Stimulated activated CD4-positive, alpha-beta T cell treated with anti-CD3 and anti-CD28 coated beads, Interleukin-4, amount 100 ng/mL, for 24 hours (primary cell): ENCODE data around the gene PDE4D.

Experiments
- DNase-seq: peaks from one replicate; pipeline ENCODE4 v3.0.0-alpha.2; 2020

Gene PDE4D

DNA sequence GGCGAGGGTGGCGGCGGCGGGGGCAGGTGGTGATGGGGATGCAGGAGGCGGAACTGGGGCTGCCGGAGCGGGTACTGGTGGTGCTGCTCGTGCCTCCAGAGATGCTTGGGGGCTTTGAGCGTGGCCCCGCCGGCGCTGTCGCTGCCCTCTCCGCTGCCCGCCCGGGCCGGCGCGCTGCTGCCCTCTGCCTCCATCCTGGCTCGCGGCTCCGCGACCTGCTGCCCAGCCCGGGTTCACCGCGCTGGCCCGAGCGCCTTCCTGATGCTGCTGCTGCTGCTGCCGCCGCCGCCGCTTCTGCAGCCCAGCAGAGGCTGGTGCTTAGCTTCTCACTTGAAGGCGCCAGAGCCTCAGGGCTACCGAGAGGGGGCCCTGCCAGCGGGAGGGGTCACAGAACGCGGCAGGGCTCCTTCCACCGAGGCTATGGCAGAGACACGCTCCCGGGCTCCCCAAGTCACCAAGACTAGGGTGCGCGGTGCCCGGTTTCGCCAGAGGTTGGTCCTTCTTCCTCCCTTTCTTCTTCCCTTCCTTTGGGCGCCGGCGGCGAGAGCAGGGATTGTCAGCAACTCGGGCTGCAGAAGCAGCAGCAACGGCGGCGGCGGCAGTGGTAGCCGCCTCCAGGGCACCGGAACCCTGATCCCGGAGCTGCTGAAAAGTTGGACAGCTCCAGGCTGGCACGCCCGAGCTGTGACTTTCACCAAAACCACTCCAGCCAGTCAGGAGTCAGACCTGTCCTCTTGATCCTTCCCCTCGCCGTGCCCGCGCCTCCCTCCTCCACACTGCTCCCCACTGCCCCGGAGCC, at the start of gene PDE4D:
Gene PDE4D (minus strand): TSS at position 298 of the 799 bp plus-strand sequence.
- DNase-seq, result no peak

DNA sequence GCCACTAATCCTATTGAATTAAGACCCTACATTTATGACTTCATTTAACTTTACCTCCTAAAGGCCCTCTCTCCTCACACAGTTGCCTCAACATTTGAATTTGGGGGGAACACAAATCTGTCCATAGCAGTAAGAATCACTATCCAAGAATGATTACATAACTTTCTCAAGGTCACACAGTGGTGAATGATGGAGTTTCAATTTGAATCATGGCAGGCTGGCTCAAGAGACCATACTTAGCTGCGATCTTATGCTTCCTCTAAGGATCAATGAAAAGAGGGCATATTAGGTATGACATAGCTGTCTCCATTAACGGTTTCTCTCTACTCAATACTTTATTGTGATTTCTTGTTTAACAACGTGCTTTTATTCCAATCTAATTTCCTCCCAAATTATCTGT, 44.1 kb upstream of the PDE4D start:
- DNase-seq, result no peak

DNA sequence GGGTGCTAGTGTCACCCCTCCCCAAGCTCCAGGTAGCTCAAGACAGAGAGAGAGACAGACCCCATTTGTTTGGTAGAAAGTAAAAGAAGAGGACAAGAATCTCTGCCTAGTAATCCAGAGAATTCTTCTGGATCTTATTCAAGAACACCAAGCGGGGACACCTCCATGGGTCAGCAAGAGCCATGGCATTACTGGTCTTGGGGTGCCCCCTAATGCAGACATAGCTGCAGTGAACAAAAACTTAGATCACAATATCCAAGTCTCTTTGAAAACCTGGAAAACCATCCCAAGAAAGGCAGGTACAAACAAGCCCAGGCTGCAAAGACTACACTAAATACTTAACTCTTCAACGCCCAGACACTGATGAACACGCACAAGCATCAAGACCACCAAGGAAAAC, 29.9 kb upstream of the PDE4D start:
- DNase-seq, result no peak

DNA sequence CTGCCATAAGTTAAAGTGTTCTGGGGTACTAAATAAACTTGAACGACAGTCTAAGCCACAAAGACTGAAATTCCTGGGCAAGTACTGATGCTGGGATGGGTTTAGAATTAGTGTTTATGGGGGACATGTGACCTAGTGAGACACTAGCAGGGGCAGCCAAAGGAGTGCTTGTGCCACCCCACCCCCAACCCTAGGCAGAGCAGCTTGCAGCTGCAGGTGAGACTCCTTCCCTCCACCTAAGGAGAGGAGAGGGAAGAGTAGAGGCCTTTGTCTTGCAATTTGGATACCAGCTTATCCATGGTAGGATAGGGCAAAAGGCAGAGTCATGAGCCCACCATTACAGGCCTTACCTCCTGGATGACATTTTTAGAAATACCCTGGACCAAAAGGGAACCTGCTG, 28.7 kb upstream of the PDE4D start:
- no peak for DNase-seq

DNA sequence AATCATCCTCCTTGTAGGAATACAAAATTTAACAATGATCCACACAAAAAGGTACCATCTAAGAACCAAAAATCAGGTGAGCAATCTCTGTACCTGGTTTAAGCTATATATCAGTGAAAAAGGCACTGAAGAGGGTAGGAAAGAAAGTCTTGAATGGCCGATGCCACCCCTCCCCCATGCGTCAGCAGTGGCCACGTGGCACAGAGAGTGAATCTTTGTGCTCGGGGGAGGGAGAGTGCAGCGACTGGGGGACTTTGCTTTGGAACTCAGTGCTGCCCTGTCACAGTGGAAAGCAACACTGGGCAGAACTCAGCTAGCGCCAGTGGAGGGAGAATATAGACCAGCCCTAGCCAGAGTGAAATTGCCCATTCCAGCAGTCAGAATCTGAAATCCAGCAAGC, 28.3 kb upstream of the PDE4D start:
- no peak for DNase-seq

DNA sequence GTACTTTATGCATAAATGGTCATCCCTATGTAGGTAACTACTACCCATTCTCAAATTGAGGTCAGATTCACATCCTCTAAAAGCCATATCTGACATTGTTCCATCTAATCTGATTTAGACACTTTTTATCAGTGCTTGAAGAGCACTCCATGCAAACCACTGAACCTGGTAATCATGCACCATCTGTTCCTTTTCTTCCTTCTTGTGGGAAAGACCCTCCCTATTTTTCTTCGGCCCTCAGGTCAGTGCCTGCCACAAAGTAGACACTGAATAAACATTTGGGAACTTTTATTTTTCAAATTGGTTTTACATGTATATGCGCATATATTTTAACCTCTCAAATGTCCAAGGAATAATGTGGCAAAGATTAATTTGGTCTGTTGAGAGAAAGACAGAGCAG, 26.0 kb upstream of the PDE4D start:
- DNase-seq, result no peak

DNA sequence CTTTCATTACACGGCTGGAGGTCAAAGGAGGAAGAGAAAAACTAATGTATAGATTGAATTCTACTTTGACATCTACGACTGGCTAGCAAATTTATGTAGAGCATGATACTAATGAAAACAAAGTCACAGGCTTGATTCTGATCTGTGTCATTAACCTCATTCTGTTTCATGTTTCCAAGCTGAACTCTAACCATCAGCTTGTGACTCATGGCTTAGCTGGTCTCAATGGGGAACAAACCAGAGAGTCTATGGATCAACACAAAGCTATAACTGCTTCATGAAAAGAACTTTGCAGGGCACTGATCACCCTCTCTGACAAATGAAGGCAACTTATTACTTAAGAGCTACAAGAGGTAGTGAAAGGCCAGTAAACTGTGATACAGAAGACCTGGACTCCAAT, 23.6 kb upstream of the PDE4D start:
- DNase-seq, result no peak

DNA sequence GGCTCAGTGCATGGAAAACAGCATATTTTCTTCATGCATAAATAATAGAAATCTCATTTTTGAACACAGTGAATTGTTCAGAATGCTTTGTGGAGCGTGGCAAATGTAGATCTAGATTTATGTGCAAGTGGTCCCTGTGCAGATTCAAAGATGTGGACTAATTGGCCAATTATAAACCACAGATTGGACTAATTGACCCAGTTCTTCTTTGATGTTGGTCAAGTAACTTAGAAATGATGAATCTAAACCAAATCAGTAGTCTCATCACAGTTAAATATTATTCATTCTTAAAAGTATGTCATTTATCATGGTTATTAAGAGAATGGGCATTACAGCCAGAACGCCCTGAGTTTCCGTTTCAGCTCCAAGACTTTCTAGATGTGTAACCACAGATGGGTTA, 11.7 kb upstream of the PDE4D start:
- no peak for DNase-seq

DNA sequence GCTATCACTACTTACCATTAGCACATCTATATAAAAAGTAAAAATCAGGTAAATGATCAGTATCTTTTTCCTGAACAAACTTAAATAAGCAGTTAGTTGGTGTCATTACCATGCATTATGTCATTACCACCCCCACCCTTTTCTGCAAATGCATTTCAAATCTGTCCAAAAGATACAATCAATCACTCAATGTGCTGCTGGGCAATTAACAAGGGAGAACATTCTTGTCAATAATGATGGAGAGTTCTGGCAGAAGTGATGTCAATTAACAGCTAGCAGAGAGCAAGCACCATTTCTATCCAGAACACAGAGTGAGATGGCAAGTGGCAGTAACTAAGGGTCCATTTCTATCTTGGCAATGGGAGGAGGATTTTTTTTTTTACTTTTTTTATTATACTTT, 3.5 kb upstream of the PDE4D start:
- DNase-seq, result no peak

DNA sequence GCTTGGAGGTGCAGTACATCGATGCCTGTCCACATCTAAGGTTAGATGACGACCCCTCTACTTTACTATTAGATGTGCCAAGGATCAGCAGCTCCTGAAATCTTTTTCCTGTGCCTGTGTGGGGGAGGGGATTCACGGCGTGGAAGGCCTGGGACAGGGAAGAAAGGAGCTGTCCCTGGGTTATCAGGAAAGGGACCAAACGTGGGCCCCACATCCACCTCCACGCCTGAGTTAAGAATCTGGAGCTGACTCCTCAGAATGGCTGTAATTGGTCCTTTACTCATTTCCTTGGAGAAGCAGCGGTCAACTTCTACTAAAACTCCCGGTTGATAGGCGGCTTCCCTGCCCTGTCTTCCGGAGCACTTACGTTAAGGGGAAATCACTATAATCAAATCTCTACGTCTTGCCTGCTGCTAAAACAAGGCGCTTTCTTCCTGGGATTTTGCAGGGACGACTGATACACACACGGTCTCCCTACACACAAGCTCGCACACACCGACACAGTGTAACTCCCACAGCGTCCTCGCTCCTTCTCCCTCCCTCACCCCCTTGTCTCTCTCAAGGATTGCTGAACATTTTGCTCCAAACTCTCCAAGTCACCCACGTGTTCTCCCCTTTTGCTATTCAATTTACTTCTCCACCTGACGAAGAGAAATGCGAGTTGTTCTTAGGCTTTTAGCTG, 1.4 kb downstream of the PDE4D start:
- no peak for DNase-seq

DNA sequence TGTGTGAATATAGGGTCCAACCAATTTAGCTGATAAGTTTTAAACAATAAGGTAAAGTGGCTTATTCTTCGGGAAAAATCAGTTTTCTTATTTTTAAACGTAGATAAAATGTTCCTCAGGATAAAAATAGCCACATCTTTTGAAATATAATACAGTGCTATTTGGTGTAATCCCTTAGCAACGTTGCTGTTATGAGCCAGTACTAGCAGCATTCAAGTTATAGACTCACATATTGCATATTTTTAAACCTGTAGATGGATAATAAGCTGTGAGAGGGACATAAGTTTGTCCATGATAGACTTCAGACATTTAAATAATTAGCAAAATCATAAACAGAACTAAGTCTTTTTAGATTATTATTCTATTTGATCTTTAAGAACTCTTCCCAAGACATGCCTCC, 6.3 kb downstream of the PDE4D start:
- DNase-seq, result no peak

DNA sequence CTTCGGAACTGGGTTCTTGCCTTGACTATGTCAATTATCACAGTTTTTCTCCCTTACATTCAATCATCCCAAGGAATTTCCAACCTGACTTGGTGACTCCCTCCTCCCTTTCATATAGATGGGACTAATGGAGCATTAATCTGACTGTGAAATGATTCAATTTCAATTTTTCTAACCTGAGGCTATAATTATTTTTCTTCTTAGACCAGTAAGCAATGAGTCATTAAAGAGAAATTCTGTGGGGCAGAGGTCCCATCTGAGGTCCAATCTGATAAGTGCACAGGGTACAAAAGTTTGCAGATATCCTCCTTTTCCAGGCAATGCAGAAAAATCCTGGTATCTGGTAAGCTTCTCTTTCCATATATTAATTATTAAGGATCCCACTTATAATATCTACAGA, 18.9 kb downstream of the PDE4D start:
- no peak for DNase-seq

DNA sequence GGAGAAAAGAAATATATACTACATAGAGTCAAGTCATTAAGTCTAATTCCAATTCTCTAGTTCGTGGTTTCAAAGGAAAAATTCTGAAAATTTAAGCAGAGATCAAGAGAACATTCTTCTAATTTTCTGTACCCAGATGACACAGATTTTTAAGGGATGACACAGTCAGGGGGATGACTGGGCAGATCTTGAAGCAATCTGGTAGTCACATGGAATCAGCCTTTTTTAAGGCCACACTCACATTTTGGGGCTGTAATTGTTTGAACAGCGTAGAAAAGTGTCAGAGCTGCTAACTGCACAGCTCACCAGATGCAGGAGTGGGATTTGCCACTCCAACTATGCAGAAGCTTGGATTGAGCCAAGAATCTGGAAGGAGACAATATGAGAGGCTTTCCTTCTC, 20.4 kb downstream of the PDE4D start:
- no peak for DNase-seq

DNA sequence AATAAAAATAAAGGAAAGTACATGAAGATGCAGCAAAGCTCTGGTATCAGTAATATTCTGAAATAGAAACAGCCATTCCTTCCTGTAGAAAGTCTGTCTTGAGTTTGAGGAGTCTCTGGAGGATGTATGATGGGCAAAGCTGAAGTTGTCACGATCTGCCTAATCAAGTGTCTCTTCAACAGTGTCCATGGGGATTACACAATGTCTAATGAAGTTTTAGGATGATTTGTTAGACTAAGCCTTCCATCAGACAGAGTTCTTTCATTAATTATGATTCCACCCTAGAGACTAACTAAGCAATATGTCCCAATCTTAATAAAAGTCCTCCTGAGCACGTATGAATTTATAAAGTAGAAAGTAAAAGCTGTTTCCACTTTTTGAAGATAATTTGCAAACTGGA, 26.9 kb downstream of the PDE4D start:
- no peak for DNase-seq

DNA sequence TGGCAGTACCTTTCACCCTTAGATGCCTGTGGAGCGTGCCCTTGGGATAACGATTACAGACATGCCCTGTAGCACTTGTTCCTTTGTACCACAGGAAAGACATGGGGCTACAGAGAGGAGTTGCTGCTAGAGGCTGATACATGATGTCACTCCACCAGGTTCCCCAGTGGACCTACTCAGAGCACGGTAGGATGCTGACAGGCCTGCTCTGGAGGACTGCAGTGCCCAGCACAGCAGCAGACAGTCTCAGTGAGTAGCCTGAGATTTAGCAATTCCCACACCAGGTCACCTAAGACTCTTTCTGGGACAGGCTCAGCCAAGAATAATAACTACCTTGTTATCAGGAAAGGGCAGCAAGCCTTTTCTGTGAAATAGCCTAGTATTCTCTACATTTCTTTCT, 28.8 kb downstream of the PDE4D start:
- no peak for DNase-seq

DNA sequence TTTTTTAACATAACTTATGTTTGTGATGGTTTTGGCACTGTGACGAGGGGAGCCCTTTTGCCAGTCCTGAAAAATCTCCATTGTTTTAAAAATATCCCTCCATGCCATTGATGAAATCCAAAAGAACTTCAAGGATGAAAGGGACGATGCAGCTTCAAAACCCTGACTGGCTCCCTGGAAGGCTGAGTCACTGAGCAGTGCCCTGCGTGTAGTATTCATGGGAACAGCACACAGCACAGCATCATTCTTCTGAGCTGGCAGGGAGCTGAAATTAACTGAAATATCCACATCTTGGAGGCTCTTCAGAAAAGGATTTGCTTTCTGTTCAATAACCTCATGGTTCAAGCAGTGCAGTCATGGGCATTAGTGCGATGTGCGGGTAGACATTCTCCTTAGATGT, 29.7 kb downstream of the PDE4D start:
- no peak for DNase-seq

DNA sequence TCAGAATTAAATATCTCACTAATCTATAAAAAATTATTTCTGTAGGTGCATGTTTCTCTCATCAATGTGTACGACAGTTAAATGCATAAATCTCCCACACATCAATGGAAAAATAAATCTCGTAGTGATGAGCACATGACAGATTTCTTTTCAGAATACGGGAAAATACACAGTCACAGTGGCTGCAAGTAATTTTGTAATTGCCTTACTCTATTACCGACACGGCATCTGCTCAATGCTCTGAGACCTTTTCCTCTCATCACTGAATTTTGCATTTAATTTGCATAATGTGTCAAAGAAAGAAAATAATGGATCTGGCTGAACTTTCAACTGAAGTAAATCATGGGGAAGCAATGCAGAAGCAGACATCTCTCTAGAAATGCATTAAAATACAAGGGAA, 37.2 kb downstream of the PDE4D start:
- no peak for DNase-seq

DNA sequence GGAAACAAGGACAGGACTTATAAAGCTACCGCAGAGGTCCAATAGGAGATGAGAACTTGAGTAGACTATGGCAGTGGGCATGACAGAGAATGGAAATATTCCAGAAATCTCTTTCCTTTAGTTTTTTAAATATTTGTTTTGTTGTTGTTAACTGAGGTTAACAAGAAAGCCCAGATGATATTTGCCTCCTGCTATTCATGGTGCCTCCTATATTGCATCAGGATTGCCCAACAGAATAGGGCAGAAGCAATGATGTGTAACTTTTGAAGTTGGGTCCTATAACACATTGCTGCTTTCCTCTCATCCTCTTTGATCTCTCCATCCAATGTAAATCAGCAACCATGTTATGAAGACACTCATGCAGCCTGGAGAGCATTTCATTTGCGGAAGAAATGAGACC, 42.8 kb downstream of the PDE4D start:
- no peak for DNase-seq

DNA sequence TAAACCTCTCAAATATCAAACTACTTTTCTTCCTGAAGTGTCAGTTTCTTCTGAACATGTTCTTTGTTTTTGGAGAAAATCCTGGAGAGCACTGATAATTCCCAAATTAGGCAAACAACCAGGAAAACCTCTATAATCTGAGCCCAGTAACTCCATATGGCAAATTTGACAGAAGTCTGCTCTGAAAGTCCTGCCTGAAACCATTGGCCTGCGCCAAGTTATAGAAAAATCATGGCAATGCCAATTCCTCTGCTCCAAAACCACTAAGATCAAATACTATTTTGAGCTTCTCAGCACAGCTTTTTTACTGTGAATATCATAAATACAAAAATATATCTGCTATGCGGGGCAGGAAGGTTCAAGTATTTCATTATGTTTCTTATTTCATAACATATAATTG, 45.9 kb downstream of the PDE4D start:
- DNase-seq, result no peak

DNA sequence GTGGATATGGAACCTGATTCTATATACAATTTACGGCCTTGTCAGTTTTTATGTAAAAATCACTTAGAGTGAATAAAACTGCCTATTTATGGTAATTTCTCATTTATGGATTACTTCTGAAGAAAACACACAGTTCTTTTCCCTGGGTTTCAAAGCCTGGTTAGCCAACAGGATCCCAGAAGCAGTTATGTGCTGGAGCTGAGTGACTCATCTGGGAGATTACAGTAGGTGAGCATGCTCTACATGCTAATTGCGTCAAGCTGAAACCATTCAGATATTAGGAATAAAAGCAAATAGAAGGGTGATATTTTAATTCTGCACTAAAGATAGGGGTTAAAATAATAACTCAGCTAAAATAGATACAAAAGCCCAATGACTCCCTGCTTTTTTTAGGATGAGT, 47.8 kb downstream of the PDE4D start:
- no peak for DNase-seq

DNA sequence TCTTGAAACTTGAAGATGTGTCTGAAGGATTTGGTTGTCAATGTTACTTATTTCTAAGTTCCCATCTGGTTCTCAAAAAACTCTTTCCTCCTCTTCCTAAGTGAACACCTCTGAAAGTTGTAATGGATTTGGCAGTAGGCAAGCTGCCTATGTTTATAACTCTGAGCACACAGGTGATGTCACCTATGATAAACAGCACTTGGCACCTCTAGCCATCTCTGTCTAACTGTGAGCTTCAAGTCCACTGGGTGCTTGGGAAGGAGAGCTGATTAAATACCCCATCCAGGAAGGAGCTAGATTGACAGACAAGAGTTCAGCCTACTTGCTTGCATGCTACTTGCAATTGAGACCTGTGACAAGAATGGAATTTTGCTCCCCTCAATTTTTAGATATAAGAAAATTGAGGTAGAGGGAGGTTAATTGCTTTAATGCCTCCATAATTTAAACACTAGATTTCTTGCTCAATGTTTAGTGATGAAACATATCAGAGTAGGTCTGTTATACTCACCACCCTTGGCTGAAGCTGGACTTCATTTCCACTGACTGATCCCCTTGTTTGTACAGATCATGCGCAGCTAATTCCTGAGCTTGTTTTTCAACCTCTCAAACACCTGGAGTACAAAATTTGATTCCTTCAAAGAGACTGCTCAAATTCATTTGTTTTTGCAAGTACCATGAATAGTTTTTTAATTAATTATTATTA, 49.9 kb downstream of the PDE4D start:
- DNase-seq, result no peak

DNA sequence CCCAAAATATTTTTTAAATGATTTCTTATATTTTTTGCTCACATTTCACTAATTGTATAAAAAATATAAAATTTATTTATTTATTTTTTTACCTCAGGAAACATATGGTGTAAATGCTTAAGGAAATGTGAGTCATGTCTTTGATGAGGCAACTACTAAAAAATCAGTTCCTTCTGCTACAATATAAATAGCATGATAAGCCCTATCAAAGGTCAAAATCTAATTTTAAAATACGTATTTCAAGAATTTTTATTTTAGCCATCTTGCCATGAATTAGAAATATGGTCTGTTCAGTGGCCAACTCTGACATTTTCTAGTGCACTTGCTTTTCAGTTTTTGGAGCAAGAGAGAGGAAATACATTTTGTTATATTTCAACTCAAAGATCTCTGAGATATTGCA, 50.5 kb downstream of the PDE4D start:
- DNase-seq, result no peak

DNA sequence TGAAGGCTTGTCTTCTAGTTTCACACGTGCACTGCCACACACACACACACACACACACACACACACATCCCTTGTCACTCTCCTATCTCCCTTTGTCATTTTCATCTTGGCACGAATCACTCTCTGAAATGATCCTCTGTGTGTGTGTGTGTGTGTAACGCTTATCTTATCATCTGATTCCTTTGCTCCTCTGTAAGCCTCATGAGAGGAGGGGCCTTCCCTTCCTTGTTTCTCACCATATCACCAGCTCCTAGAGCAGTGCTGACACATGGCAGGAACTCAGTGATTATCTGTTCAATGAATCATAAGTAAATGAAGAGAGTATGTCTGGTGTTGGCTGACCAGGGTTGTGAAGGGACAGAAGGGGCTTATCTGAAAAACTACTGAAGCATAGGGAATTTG, 53.3 kb downstream of the PDE4D start:
- no peak for DNase-seq

DNA sequence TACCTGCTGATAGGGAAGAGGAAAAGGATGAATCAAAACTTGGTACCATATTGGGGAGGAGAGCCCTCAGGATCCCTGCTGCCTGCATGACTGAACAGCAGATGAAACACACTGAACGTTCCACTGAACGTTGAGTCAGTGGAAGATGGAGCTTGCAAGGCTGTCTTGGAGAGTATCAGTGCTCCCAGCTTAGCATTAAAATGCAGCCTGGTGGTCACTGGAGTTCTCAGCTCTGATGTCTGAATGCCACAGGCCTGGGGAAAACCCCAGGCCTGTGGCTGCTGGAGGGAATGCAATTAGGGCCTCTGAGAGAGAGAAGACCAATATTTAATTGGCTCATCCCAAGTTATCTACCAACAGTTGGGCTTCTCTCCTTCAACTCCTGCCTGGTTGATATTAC, 54.5 kb downstream of the PDE4D start:
- DNase-seq, result no peak
